Head of caudate nucleus (tissue), 42 donors: ENCODE data around the gene PSMC6.
A peak's percentile ranks its signal among the peaks of the same experiment; 100 is the strongest.
"Not testable (repeated sequence)": the region's sequence is repeated elsewhere in the genome, so short reads cannot be mapped to it uniquely, and the experiment has no call there.

Experiments used
- DNase-seq, 42 donors: peaks; one replicate each; pipeline versions ENCODE4 v3.0.0 to v3.0.0-alpha.2; 2020 to 2021; ENCODE audit warnings: mixed read lengths in 7 of 42
- intact Hi-C: fragments of 100-400 bp; cut with DNase I; formaldehyde crosslinking; loops from one replicate; pipeline ENCODE4 v1.15.0; 2022

PSMC6 gene

DNA sequence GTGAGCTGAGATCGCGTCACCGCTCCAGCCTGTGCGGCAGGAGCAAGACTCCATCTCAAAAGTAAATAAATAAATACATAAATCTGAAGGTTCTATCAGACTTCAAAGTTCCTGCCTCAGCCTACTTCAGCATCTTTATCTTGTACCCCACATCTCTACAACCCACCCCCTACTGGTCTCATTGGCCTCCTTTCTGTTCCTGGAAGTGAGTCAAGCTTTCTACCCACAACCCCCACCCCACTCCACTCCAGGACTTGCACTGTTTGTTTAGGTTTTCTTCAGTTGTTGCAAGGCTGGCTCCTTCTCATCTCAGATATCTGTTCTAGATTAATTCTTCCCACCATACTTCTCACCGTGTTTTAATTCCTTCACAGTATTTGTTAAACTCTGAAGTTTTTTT is 714 bp upstream of the PSMC6 start:
- DNase-seq = no peak
- intact Hi-C loops = loop anchor here (10.0 kb wide), 1 partner anchor 89 kb away; the partner anchor contains the start of gene GNPNAT1

DNA sequence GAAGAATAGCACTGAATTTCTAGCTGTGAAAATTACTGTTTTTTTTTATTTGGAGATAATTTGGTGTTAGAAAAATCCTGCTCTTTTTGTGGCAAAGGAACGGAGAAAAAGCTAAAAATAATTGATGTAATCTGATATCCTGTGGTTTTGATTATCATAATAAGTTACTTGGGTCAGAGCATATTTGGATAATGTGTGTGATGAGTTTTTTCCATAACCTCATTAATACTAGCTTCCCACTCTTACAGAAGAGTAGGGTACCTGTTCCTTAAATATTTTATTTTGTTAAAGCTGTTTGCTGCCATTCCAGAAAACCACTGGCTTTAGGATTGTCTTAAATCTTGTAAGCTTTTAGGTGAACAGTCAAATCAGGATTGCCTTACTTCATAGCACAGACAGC is 4.7 kb downstream of the PSMC6 start:
- intact Hi-C loops = no loop called here

DNA sequence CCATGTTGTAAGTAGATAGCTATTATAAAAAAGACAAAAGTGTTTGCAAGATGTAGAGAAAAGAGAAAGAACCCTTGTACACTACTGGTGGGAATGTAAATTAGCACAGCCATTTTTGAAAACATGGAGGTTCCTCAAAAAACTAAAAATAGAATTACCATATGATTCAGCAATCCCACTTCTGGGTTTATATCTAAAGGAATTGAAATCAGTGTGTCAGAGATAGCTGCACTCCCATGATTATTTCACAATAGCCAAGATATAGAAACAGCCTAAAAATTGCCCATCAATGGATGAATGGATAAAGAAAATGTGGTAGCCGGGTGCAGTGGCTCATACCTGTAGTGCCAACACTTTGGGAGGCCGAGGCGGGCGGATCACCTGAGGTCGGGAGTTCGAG is 9.2 kb downstream of the PSMC6 start:
- no peak for DNase-seq
- intact Hi-C loops = no loop called here

More for the DNA sequence above, 4.7 kb downstream of the PSMC6 start:
- no peak for DNase-seq

DNA sequence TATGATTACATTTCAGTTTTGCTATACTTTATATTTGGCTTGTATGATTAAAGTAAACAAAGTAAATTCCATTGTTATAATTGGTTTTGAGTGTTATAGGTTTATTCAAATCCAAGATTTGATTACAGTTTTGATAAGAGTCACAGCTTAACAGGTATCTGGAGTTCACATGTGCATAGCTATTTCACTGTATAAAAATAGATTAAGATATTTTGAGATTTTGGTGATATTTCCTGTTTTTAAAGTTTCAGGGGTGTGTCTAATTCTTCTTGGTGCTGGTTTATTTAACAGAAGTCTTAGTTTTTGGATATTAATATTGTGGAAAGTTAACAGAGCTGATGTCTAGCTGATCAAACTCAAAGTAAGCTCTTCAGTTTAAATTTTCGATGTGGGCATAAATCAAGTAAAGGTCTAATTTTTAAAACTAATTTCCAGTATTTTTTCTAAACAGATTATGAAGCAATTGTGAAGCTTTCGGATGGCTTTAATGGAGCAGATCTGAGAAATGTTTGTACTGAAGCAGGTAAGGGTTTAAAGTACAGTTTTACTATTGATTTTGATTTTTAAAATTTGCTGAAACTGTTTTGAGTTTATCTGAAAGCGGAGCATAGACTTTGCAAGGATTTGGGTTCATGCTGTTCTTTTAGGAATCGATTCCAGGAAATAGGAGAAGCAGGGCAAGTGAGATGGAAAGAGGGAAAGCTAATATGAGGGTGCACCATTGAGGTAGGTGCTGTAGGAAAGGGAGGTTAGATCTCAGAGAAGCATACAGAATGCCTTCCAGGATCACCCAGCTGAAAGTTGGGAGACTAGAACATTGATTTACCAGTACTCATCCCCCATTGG is 16.7 kb downstream of the PSMC6 start:
- DNase-seq = no peak
- intact Hi-C loops = no loop called here

DNA sequence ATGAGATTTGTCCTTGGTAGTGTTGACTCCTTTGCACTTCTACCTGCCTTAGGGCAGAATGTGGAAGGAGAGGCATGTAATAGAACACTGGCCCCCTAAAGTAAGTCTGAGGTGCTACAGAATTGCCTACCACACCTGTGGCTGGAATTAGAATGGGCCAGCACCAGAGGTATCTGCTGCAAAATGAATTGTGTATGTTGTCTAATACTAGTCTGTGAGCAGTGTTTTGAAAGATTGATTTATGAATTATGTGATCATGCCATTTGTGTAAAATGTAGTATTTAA is 17.3 kb downstream of the PSMC6 start:
- intact Hi-C loops = no loop called here
- no peak for DNase-seq

DNA sequence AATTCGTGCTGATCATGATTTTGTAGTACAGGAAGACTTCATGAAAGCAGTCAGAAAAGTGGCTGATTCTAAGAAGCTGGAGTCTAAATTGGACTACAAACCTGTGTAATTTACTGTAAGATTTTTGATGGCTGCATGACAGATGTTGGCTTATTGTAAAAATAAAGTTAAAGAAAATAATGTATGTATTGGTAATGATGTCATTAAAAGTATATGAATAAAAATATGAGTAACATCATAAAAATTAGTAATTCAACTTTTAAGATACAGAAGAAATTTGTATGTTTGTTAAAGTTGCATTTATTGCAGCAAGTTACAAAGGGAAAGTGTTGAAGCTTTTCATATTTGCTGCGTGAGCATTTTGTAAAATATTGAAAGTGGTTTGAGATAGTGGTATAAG is 20.5 kb downstream of the PSMC6 start:
- intact Hi-C loops, DNase-seq: not testable (repeated sequence)

DNA sequence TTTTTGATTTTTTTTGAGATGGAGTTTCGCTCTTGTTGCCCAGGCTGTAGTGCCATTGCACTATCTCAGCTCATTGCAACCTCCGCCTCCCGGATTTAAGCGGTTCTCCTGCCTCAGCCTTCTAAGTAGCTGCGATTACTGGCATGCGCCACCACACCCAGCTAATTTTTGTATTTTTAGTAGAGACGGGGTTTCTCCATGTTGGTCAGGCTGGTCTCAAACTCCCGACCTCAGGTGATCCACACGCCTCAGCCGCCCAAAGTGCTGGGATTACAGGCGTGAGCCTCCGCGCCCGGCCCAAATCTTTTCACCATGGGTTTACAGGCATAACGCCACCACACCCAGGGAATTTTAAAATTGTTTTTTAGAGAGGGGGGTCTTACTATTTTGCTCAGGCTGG is 22.0 kb downstream of the PSMC6 start:
- DNase-seq = peak in 1 of 42 donors; percentile 11
- intact Hi-C loops = not testable (repeated sequence)

DNA sequence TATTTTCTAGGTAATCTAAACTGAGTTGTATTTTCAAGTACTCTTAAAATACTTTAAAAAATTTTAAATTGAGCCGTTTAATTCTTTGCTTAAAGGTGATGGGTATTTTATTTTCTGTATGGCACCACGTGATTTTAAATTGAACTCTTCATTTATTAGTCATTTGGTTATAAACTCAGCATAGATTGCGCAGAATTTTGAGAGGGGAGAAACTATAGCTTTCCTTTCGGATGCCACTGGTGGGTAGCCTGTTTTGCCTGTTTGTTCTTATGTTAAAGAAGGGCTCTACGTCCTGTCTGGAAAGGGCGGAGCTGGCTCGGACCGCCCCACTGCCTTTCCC is 22.6 kb downstream of the PSMC6 start:
- no peak for DNase-seq
- intact Hi-C loops = no loop called here

DNA sequence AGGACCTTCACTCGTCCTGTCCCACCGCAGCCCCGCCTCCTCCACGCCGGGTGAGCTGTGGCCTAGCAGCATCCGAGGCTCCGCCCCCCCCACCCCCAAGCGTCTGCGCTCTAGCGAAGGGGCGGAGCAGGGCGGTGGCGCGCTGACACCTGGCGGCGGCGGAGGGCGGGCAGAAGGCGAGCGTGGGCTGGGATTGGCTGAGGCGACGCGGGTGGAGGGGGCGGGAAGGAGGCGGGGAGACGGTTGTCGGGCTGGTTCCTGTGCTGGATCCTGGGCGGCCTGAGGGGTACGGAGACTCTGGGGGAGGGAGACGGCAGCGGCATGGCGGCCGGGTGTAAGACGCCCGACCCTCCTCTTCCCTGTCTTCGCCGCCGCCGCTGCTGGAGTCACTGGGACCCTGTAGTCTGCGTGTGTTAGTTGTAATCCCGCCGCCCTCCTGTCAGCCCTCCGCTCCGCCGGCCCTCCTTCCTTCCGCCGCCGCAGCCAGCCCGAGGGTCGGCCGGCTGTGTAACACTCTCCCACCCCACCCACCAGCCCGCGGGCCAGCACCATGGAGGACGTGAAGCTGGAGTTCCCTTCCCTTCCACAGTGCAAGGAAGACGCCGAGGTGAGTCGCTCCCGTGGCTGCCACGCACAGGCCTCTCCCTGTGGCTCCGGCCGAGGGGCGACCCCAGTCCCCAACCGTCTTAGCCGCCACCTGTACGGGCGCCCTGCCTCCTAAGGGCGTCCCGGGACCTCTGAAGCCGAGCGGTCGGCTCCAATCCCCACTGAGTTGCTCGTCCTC is 23.1 kb downstream of the PSMC6 start, which contains the start of gene STYX:
TSS of gene STYX (plus strand) at position 242 of the 784 bp plus-strand sequence. CDS start at position 551, 309 bp downstream.
- DNase-seq = peak; percentile 90 to 98 (median 97)
- intact Hi-C loops = no loop called here

DNA sequence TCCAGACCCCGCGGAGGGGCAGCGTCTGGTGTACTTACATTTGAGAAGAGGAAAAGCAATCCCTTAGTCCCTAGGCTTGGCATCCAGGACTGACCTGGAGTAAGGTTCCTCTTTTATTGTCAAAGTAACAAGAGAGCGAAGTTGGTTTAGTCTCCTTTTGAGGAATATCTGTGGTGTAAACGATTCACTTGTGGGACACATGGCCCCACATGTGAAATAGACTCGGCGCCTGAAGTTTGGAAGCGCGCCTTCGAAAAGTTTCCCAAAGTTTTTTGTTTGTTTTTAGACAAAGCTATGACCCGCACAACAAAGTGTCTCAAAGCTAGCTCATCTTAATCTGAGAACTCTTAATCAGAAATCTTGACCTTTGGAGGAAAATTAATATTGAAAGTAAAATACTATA is 23.7 kb downstream of the PSMC6 start:
- intact Hi-C loops = no loop called here
- peak in 1 of 42 donors; percentile 4 for DNase-seq

DNA sequence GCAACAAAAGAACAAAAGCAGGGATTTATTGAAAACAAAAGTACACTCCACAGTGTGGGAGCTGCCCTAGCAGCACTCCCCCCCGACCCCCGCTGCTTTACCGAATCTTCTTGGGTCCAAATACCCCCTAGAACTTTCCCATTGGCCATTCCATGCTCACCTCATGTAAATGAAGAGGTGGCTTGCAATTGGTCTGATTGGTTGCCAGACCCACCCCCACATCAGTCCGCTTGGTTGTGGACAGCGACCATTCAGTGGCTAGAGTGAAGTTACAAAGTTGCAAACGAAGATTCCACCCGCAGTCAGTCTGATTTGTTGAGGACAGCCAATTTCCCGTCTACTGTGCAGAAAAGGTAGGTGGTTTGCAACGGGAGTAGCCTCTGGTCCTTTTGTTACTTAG is 26.8 kb downstream of the PSMC6 start:
- intact Hi-C loops = no loop called here
- DNase-seq = no peak

DNA sequence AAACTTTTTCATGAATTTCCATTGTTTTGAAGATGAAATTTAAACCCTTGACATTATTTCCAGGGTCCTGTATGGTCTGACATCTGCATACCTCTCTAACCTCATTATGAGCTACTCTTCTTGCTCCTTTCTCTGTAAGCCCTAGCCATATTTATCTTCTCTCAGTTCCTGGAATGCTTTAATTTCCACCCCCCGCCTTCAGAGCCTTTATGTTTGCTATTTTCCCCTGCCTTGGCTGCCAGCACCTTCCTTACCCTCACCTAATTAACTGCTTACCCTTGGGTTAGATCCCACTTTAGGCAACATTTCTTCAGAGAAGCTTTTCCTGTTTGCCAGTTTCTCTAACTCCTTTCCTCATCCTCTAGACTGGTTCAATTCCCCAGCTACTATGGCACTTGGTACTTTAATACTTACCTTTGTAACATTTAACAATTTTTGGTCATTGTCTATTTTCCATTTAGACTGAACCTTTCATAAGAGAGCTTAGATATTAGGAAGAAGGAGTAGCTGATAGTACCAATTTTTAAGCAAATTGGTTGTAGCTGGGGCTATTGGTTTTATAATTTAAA is 29.0 kb downstream of the PSMC6 start:
- DNase-seq = no peak
- intact Hi-C loops = no loop called here

DNA sequence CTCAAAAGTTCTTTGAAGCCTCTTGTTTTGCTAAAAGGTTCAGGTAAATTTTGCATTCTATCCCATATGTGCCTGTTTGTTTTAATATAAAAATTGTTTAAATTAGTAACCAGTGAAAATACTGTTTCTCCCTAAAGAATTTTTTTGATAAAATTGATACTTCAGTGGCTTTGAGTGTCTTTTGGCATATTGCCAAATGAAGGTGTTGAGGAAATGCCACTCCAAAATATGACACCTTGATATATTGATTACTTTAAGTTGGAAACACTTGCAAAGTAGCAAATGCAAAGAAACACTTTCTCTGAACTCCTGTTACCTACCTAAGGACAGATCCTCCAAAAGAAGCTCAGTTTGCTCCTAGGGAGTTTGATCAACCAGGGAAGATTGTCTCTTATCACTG is 31.4 kb downstream of the PSMC6 start:
- intact Hi-C loops = no loop called here

DNA sequence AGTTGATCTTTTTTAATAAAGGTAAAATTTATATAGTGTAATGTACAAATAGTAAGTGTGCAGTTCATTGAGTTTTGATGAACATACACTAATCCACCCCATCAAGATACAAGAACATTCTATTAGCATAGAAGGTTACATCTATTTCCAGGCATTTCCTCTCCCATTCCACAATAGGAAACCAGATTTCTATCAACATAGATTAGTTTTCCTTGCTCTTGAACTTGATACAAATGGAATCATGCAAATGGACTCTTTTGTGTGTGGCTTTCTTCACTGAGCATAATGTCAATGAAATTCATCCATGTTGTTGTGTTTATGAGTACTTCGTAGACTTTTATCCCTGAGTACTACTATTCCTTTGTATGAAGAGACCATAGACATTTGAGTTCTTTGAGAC is 33.8 kb downstream of the PSMC6 start:
- intact Hi-C loops = no loop called here
- DNase-seq = no peak

More for the DNA sequence above, 31.4 kb downstream of the PSMC6 start:
- DNase-seq = no peak

DNA sequence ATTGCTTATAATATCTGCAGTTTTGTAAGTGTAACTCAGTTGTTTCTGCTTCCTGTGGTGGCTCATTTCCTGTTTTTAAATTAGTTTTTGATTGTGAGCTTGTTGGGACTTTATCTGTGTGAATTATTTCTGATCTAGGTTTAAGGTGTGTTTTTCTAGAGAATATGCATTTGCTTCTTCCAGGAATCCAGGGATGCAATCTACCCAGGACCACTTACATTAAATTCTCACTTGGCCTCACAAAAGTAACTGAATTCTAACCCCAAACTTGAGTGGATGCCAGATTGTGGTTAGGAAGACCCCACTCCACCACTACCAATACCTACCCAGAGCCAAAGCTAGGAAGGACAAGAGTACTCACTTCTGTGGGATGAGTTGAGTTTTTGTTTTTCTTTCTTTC is 34.9 kb downstream of the PSMC6 start:
- intact Hi-C loops = no loop called here
- DNase-seq = no peak

DNA sequence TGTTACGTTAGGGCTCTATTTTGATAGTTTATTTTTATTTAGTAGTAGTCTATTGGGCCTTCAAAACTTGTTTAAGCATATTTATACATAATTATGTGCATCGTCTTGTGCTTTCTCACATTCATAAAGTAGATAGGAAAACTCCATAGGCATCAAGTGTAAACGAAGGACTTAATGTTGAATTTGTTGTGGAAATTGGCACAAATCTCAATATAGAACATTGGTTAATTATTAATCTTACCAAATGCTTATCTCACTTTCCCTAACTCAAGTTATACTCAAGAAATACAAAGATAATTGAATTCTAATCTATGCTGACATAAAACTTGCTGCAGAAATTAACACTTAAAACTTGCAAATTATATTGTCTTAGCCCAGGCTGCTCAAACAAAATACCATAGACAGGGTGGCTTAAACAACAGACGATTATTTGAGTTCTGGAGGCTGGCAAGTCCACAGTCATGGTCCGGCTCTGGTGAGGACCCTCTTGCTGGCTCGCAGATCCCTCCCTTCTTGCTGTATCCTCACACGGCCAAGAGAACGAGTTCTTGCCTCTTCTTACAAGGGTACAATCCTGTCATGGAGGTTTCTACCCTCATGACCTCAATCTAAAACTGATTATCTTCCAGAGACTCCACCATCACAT is 41.8 kb downstream of the PSMC6 start:
- intact Hi-C loops = no loop called here
- DNase-seq = no peak

DNA sequence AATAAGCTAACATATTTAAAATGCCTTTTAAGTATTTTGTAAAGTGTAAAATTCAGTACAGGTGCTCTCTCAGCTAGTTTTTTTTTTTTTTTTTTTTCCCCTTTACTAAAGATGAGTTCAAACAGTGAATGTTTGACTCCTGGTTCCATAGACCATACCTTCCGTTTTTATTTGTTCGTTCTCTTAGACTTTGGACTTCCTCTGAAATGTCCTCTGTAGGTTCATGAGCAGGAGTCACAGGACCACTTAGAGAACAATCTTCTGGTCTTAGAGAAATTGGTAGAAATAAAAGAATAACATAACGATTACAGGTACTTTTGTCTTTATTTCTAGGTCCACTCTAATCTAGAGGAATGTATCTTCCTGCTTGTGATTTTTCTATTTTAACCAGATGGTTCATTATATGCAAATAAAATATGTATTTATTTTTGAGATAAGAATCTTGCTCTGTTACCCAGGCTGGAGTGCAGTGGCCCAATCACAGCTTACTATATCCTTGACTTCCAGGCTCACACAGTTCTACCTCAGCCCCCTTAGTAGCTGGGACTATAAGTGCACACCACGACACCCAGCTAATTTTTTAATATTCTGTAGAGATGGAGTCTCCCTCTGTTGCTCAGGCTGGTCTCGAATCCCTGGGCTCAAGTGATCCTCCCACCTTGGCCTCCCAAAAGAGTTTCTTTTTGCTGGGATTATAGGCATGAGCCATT is 48.8 kb downstream of the PSMC6 start:
- DNase-seq = no peak
- intact Hi-C loops = no loop called here

DNA sequence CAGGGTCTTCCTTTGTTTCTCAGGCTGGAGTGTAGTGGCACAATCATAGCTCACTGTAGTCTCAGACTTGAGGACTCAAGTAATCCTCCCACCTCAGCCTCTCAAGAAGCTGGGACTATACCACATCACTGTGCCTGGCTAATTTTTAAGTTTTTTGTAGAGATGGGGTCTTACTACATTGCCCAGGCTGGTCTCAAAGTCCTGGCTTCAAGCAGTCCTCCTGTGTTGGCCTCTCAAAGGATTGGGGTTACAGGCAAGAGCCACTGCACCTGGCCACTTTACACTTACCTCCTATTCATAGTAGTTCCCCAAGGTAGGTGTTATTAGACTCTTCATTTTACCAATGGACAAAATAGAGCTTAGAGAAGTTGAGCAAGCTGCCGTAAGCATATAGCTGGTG is 52.1 kb downstream of the PSMC6 start:
- no peak for DNase-seq
- intact Hi-C loops = no loop called here

DNA sequence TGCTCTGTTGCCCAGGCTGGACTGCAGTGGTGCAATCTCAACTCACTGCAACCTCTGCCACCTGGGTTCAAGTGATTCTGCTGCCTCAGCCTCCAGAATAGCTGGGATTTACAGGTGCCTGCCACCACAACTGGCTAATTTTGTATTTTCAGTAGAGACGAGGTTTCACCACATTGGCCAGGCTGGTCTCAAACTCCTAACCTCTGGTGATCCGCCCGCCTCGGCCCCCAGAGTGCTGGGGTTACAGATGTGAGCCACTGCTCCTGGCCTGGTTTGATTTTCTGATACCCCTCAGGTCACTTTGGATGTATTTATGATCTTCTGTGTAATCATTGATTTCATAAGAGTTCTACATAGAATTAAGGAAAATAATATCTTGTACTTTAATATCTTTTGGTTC is 55.9 kb downstream of the PSMC6 start:
- DNase-seq, intact Hi-C loops: not testable (repeated sequence)
